ENCODE data around the gene TXLNA. TPM values are rescaled to one million over a fixed set of nuclear protein-coding genes. Genes with fewer than 3 reads are reported as not detected.
A peak's percentile ranks its signal among the peaks of the same experiment; 100 is the strongest.

The TXLNA gene
- total and polyA plus RNA-seq, 2 experiments from 2014 or later, result 15.2 to 52.1 TPM

DNA sequence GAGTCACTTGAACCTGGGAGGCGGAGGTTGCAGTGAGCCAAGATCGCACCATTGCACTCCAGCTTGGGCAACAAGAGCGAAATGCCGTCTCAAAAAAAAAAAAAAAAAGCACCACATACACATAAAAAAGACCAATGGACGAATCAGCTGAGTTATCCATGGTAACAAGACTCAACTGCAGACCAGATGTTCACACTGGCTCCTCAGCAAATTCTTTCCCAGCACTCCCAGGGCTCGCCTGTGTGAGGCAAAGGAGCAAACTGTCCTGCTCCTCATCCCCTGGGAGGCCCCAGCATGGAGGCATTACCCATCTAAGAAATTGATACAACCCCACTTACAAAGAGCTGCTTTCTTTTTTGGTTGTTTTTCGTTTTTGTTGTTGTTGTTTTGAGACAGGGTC, 39.5 kb downstream of the TXLNA start (continued):
- TF ChIP-seq, protein P1, sequence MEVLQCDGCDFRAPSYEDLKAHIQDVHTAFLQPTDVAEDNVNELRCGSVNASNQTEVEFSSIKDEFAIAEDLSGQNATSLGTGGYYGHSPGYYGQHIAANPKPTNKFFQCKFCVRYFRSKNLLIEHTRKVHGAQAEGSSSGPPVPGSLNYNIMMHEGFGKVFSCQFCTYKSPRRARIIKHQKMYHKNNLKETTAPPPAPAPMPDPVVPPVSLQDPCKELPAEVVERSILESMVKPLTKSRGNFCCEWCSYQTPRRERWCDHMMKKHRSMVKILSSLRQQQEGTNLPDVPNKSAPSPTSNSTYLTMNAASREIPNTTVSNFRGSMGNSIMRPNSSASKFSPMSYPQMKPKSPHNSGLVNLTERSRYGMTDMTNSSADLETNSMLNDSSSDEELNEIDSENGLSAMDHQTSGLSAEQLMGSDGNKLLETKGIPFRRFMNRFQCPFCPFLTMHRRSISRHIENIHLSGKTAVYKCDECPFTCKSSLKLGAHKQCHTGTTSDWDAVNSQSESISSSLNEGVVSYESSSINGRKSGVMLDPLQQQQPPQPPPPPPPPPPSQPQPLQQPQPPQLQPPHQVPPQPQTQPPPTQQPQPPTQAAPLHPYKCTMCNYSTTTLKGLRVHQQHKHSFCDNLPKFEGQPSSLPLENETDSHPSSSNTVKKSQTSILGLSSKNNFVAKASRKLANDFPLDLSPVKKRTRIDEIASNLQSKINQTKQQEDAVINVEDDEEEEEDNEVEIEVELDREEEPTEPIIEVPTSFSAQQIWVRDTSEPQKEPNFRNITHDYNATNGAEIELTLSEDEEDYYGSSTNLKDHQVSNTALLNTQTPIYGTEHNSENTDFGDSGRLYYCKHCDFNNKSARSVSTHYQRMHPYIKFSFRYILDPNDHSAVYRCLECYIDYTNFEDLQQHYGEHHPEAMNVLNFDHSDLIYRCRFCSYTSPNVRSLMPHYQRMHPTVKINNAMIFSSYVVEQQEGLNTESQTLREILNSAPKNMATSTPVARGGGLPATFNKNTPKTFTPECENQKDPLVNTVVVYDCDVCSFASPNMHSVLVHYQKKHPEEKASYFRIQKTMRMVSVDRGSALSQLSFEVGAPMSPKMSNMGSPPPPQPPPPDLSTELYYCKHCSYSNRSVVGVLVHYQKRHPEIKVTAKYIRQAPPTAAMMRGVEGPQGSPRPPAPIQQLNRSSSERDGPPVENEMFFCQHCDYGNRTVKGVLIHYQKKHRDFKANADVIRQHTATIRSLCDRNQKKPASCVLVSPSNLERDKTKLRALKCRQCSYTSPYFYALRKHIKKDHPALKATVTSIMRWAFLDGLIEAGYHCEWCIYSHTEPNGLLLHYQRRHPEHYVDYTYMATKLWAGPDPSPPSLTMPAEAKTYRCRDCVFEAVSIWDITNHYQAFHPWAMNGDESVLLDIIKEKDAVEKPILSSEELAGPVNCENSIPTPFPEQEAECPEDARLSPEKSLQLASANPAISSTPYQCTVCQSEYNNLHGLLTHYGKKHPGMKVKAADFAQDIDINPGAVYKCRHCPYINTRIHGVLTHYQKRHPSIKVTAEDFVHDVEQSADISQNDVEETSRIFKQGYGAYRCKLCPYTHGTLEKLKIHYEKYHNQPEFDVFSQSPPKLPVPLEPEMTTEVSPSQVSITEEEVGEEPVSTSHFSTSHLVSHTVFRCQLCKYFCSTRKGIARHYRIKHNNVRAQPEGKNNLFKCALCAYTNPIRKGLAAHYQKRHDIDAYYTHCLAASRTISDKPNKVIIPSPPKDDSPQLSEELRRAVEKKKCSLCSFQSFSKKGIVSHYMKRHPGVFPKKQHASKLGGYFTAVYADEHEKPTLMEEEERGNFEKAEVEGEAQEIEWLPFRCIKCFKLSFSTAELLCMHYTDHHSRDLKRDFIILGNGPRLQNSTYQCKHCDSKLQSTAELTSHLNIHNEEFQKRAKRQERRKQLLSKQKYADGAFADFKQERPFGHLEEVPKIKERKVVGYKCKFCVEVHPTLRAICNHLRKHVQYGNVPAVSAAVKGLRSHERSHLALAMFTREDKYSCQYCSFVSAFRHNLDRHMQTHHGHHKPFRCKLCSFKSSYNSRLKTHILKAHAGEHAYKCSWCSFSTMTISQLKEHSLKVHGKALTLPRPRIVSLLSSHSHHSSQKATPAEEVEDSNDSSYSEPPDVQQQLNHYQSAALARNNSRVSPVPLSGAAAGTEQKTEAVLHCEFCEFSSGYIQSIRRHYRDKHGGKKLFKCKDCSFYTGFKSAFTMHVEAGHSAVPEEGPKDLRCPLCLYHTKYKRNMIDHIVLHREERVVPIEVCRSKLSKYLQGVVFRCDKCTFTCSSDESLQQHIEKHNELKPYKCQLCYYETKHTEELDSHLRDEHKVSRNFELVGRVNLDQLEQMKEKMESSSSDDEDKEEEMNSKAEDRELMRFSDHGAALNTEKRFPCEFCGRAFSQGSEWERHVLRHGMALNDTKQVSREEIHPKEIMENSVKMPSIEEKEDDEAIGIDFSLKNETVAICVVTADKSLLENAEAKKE (CRISPR knock-in tag; IDR thresholded peaks at IDR 0.05), result no peak
- TF ChIP-seq POLR2AphosphoS5 (IDR thresholded peaks at IDR 0.05; ENCODE audit: low read depth) (no peak), EZH2 (IDR thresholded peaks at IDR 0.05; ENCODE audit: low read depth, unreplicated experiment) (no peak), JUNB (IDR thresholded peaks at IDR 0.05; ENCODE audit: unreplicated experiment) (no peak)
- TF ChIP-seq, protein P2, sequence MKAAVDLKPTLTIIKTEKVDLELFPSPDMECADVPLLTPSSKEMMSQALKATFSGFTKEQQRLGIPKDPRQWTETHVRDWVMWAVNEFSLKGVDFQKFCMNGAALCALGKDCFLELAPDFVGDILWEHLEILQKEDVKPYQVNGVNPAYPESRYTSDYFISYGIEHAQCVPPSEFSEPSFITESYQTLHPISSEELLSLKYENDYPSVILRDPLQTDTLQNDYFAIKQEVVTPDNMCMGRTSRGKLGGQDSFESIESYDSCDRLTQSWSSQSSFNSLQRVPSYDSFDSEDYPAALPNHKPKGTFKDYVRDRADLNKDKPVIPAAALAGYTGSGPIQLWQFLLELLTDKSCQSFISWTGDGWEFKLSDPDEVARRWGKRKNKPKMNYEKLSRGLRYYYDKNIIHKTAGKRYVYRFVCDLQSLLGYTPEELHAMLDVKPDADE (IDR thresholded peaks at IDR 0.05), result no peak

DNA sequence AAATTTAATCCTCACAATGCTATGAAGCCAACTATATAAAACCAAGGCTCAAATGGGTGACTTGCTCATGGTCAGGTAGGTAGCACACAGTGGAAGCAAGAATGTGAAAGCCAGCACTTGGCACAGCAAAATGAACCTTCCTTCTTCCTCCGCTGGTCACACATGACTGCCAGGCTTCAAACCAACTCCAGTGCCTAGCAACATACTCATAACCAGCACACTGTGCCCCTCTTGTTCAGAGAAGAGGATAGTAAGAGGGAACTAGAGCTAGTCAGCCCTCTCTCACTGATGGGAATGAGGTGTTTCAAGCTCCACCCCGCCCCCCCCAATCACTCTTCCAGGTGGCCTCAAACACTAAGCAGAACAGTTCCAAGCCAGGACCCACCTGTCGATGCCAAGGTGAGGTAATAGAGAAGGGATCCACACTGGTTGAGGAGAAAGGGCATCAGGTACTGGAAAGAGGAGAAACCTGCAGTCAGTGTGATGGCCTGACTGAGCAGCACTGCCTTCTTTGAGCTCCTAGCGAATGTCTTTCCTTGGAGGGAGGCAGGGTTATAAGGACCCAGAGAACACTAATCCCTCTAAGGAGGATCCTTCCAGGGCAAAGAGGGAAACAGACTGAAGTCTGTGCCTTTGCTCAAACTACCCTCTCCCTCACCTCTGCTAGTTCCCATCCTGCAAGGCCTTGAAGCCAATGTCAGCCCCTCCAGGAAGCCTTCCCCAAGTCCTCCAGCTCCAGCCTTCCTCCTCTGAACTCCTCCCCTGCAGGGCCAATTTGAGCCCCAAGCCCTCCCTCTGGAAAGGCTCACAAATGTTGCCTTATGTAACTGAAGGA, 41.5 kb downstream of the TXLNA start:
- H3F3A ChIP-seq (replicated peaks; ENCODE audit: low read depth), result peaks cover 15% of the 10 kb centered on the region
- Mint-ChIP-seq H3K27ac (peak overlapping the region; percentile 98; the same call in 1 of the 2 replicates), H3K4me1 (peaks cover 17% of the 10 kb centered on the region), H3K36me3 (ENCODE audit: low read depth) (peaks cover 39% of the 10 kb centered on the region), H3K9me3 (no peaks in the 10 kb centered on the region), H3K4me3 (peak overlapping the region; percentile 99), H3K27me3 (ENCODE audit: insufficient read depth, low read depth, poor library complexity) (peaks cover 11% of the 10 kb centered on the region)
- H3K79me2 ChIP-seq (replicated peaks; ENCODE audit: insufficient read depth), result peaks cover 30% of the 10 kb centered on the region
- peaks cover 10% of the 10 kb centered on the region for H3K4me1 ChIP-seq (ENCODE audit: insufficient read depth)
- no peaks in the 10 kb centered on the region for H3K27me3 ChIP-seq (ENCODE audit: insufficient read depth)
- H3K36me3 ChIP-seq (ENCODE audit: insufficient read depth), result peaks cover 21% of the 10 kb centered on the region
- DNase-seq (ENCODE audit: low spot score) (no peak), ATAC-seq (no peak)
- H3K4me3 ChIP-seq, result peak overlapping the region; percentile 93
- no peaks in the 10 kb centered on the region for H3K9me2 ChIP-seq (ENCODE audit: insufficient read depth)
- peaks cover 5% of the 10 kb centered on the region; the same call in 1 of the 2 replicates for H4K20me1 ChIP-seq (replicated peaks; ENCODE audit: insufficient read depth)
- no peak overlapping the region for H2AFZ ChIP-seq
- peak overlapping the region; percentile 68; the same call in 1 of the 2 replicates for H3K27ac ChIP-seq (ENCODE audit: low read depth)
- peak overlapping the region; percentile 99 for H3K4me2 ChIP-seq
- TF ChIP-seq EZH2phosphoT487 (IDR thresholded peaks at IDR 0.05; ENCODE audit: unreplicated experiment) (no peak), JUNB (IDR thresholded peaks at IDR 0.05; ENCODE audit: unreplicated experiment) (no peak), ZNF331 (CRISPR knock-in tag; IDR thresholded peaks at IDR 0.05; ENCODE audit: low read depth) (no peak), POLR2AphosphoS5 (IDR thresholded peaks at IDR 0.05; ENCODE audit: low read depth) (no peak)
- TF ChIP-seq, protein P3, sequence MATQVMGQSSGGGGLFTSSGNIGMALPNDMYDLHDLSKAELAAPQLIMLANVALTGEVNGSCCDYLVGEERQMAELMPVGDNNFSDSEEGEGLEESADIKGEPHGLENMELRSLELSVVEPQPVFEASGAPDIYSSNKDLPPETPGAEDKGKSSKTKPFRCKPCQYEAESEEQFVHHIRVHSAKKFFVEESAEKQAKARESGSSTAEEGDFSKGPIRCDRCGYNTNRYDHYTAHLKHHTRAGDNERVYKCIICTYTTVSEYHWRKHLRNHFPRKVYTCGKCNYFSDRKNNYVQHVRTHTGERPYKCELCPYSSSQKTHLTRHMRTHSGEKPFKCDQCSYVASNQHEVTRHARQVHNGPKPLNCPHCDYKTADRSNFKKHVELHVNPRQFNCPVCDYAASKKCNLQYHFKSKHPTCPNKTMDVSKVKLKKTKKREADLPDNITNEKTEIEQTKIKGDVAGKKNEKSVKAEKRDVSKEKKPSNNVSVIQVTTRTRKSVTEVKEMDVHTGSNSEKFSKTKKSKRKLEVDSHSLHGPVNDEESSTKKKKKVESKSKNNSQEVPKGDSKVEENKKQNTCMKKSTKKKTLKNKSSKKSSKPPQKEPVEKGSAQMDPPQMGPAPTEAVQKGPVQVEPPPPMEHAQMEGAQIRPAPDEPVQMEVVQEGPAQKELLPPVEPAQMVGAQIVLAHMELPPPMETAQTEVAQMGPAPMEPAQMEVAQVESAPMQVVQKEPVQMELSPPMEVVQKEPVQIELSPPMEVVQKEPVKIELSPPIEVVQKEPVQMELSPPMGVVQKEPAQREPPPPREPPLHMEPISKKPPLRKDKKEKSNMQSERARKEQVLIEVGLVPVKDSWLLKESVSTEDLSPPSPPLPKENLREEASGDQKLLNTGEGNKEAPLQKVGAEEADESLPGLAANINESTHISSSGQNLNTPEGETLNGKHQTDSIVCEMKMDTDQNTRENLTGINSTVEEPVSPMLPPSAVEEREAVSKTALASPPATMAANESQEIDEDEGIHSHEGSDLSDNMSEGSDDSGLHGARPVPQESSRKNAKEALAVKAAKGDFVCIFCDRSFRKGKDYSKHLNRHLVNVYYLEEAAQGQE (IDR thresholded peaks at IDR 0.05; ENCODE audit: unreplicated experiment), result no peak

Measured in GM23338 (cell line).